NT2/D1 (cell line): ENCODE measurements around the gene CHP2.

ENCODE experiments used
- SUZ12 ChIP-seq: IDR thresholded peaks from 2 replicates; pipeline ENCODE4 v1.6.1; 2011; ENCODE audit not compliant: insufficient read length, insufficient read depth; ENCODE audit errors: extremely low read depth
- YY1 ChIP-seq: IDR thresholded peaks from 2 replicates; pipeline ENCODE4 v1.6.1; 2011; ENCODE audit not compliant: insufficient read length, insufficient read depth
- ZNF274 ChIP-seq: IDR thresholded peaks from 2 replicates; pipeline ENCODE4 v1.6.1; 2011; ENCODE audit warnings: mild to moderate bottlenecking, low read depth, low read length

- TF ChIP-seq YY1 (no peak), SUZ12 (no peak), ZNF274 (no peak)
Observed at GRCh38 chr16:23773339-23773738, 18.5 kb downstream of the CHP2 start.
